Natural killer cell (primary cell): ENCODE data around the gene ADGRD1. TPM values are rescaled to one million over a fixed set of nuclear protein-coding genes. Genes with fewer than 3 reads are reported as not detected.

ENCODE experiments used
- ATAC-seq, 3 donors: fragments of 150-1000 bp in 2 of 3; fragments of 200-7000 bp in 1 of 3; cut with Tn5 transposase; 1 replicate in 1 of 3; 2 replicates in 2 of 3; pipeline ENCODE4 v1.10.0; 2021; ENCODE audit warnings: mild to moderate bottlenecking in 2 of 3, moderate library complexity in 2 of 3
- DNase-seq, 2 donors: peaks; one replicate each; pipeline versions ENCODE4 v3.0.0 to v3.0.0-alpha.2; 2013 to 2021; ENCODE audit warnings: mixed read lengths in 1 of 2
- H3K27ac ChIP-seq: one replicate; pipeline ENCODE4 v1.5.1; 2013; ENCODE audit warnings: mild to moderate bottlenecking, low read length
- H3K27me3 ChIP-seq: one replicate; pipeline ENCODE4 v1.6.1; 2013; ENCODE audit warnings: low read length; ENCODE audit not compliant: control insufficient read depth, insufficient read depth
- H3K36me3 ChIP-seq: one replicate; pipeline ENCODE4 v1.6.1; 2013; ENCODE audit warnings: low read length; ENCODE audit not compliant: control insufficient read depth, insufficient read depth
- H3K4me1 ChIP-seq: one replicate; pipeline ENCODE4 v1.6.1; 2013; ENCODE audit warnings: low read length; ENCODE audit not compliant: control insufficient read depth, insufficient read depth
- H3K4me3 ChIP-seq: one replicate; pipeline ENCODE4 v1.5.1; 2013; ENCODE audit warnings: low read length
- H3K9me3 ChIP-seq: one replicate; pipeline ENCODE4 v1.6.1; 2013; ENCODE audit warnings: low read length; ENCODE audit not compliant: control insufficient read depth, insufficient read depth
- H3K27ac Mint-ChIP-seq, 2 donors: one replicate each; pipeline ENCODE4 v1.8.0; 2022; ENCODE audit warnings: mild to moderate bottlenecking in 2 of 2, mixed read lengths in 2 of 2, moderate library complexity in 1 of 2
- H3K27me3 Mint-ChIP-seq, 2 donors: one replicate each; pipeline ENCODE4 v1.8.0; 2022; ENCODE audit warnings: low read depth in 2 of 2, mixed read lengths in 2 of 2
- H3K36me3 Mint-ChIP-seq: one replicate; pipeline ENCODE4 v1.8.0; 2022; ENCODE audit warnings: mixed read lengths
- H3K4me1 Mint-ChIP-seq, 2 donors: one replicate each; pipeline ENCODE4 v1.8.0; 2022; ENCODE audit warnings: mixed read lengths in 2 of 2
- H3K4me3 Mint-ChIP-seq: one replicate; pipeline ENCODE4 v1.8.0; 2022; ENCODE audit warnings: mild to moderate bottlenecking, moderate library complexity, mixed read lengths
- H3K9me3 Mint-ChIP-seq, 2 donors: one replicate each; pipeline ENCODE4 v1.8.0; 2022; ENCODE audit warnings: mixed read lengths in 2 of 2
- CTCF ChIP-seq: fragments of 200-600 bp; IDR thresholded peaks from one replicate; pipeline ENCODE4 v1.8.0; 2022; ENCODE audit warnings: antibody characterized with exemption
- WGBS: methylation state at CpG from one replicate; pipeline ENCODE4 v1.1.7; 2013; ENCODE audit warnings: missing lambda C conversion rate; ENCODE audit not compliant: insufficient coverage; 5-methylcytosine and 5-hydroxymethylcytosine counted together
- intact Hi-C: fragments of 100-400 bp; cut with micrococcal nuclease; formaldehyde crosslinking; loops from one replicate; pipeline ENCODE4 v1.14.2; 2022
- total RNA-seq, 4 donors: library from RNA; stranded (reverse); fragments of 120-200 nt in 1 of 4; gene quantifications; one replicate each; pipeline versions ENCODE4 v1.2.3 to v1.2.4, GENCODE V29; 2013 to 2022

ADGRD1 gene
- total RNA-seq, 3 donors from 2014 or later (not counting 1 experiment from before 2014, with no cell fraction given), result 0.50 to 3.9 (median 1.4) TPM

GRCh38 chr12:131114271-131114670 lies 160.6 kb downstream of the ADGRD1 start:
- Histone ChIP-seq H3K9me3 (no peaks in the 10 kb centered on the region), H3K4me1 (no peaks in the 10 kb centered on the region), H3K4me3 (no peak overlapping the region), H3K36me3 (no peaks in the 10 kb centered on the region), H3K27me3 (no peaks in the 10 kb centered on the region), H3K27ac (no peak overlapping the region)
- Mint-ChIP-seq H3K9me3 (no peaks in the 10 kb centered on the region), H3K36me3 (no peaks in the 10 kb centered on the region), H3K27me3 (peaks cover 10 to 15% of the 10 kb centered on the region in 2 donors), H3K27ac (no peak overlapping the region), H3K4me3 (no peak overlapping the region), H3K4me1 (no peaks in the 10 kb centered on the region)
- DNase-seq (no peak), ATAC-seq (no peak)
- no peak for TF ChIP-seq CTCF
- intact Hi-C loops, result no loop called here
- WGBS, result 95% methylated on average over 5 of the region's 5 CpGs

- H3K9me3 ChIP-seq, result no peaks in the 10 kb centered on the region
Measured at GRCh38 chr12:131114942-131115584, 161.4 kb downstream of the ADGRD1 start.

GRCh38 chr12:131115766-131116467 lies 162.2 kb downstream of the ADGRD1 start:
- H3K27me3 ChIP-seq, result no peaks in the 10 kb centered on the region
- DNase-seq, result no peak
- no peak overlapping the region for H3K4me3 ChIP-seq
- Mint-ChIP-seq H3K27me3 (peaks cover 10 to 15% of the 10 kb centered on the region in 2 donors), H3K36me3 (no peaks in the 10 kb centered on the region), H3K27ac (no peak overlapping the region), H3K4me3 (no peak overlapping the region), H3K4me1 (no peaks in the 10 kb centered on the region), H3K9me3 (no peaks in the 10 kb centered on the region)
- no peak for ATAC-seq
- H3K4me1 ChIP-seq, result no peaks in the 10 kb centered on the region
- H3K36me3 ChIP-seq, result no peaks in the 10 kb centered on the region
- no peak for TF ChIP-seq CTCF
- H3K27ac ChIP-seq, result no peak overlapping the region
- intact Hi-C loops, result no loop called here
- H3K9me3 ChIP-seq, result no peaks in the 10 kb centered on the region
- 85% methylated on average over 8 of the region's 8 CpGs for WGBS

More at GRCh38 chr12:131114942-131115584, 161.4 kb downstream of the ADGRD1 start:
- no peak overlapping the region for H3K27ac ChIP-seq
- Mint-ChIP-seq H3K4me1 (no peaks in the 10 kb centered on the region), H3K27me3 (peaks cover 10 to 15% of the 10 kb centered on the region in 2 donors), H3K9me3 (no peaks in the 10 kb centered on the region), H3K36me3 (no peaks in the 10 kb centered on the region), H3K27ac (no peak overlapping the region), H3K4me3 (no peak overlapping the region)
- no peak overlapping the region for H3K4me3 ChIP-seq
- ATAC-seq (no peak), DNase-seq (no peak)
- no peaks in the 10 kb centered on the region for H3K4me1 ChIP-seq
- TF ChIP-seq CTCF, result no peak
- 89% methylated on average over 18 of the region's 18 CpGs for WGBS
- intact Hi-C loops, result no loop called here
- no peaks in the 10 kb centered on the region for H3K36me3 ChIP-seq
- no peaks in the 10 kb centered on the region for H3K27me3 ChIP-seq
